ENCODE data around the gene EXOC6. TPM values are rescaled to one million over a fixed set of nuclear protein-coding genes. Genes with fewer than 3 reads are reported as not detected.

The EXOC6 gene
- total RNA-seq, 1 donor from 2014 or later, result 37.6 TPM

GRCh38 chr10:93063144-93063976 lies 215.0 kb downstream of the EXOC6 start:
- DNase-seq (ENCODE audit: extremely low read depth, low read depth, low spot score), result no peak

GRCh38 chr10:93063977-93064660 lies 215.8 kb downstream of the EXOC6 start:
- DNase-seq (ENCODE audit: extremely low read depth, low read depth, low spot score), result no peak

- no peak for DNase-seq (ENCODE audit: extremely low read depth, low read depth, low spot score)
These were observed 216.7 kb downstream of the EXOC6 start for GRCh38 chr10:93064874-93065660.

- DNase-seq (ENCODE audit: extremely low read depth, low read depth, low spot score), result no peak
These were observed 217.6 kb downstream of the EXOC6 start for GRCh38 chr10:93065675-93066543.

- DNase-seq (ENCODE audit: extremely low read depth, low read depth, low spot score), result no peak
These were observed 218.2 kb downstream of the EXOC6 start for GRCh38 chr10:93066544-93066913.

GRCh38 chr10:93067443-93068365 lies 219.4 kb downstream of the EXOC6 start:
- DNase-seq (ENCODE audit: extremely low read depth, low read depth, low spot score), result no peak

GRCh38 chr10:93068411-93069244 lies 220.3 kb downstream of the EXOC6 start:
- no peak for DNase-seq (ENCODE audit: extremely low read depth, low read depth, low spot score)

GRCh38 chr10:93069245-93069561 lies 220.9 kb downstream of the EXOC6 start:
- DNase-seq (ENCODE audit: extremely low read depth, low read depth, low spot score), result no peak

GRCh38 chr10:93070378-93071176 lies 222.3 kb downstream of the EXOC6 start:
- no peak for DNase-seq (ENCODE audit: extremely low read depth, low read depth, low spot score)

- DNase-seq (ENCODE audit: extremely low read depth, low read depth, low spot score), result no peak
These were observed 222.8 kb downstream of the EXOC6 start for GRCh38 chr10:93071177-93071472.

- no peak for DNase-seq (ENCODE audit: extremely low read depth, low read depth, low spot score)
These were observed 223.4 kb downstream of the EXOC6 start for GRCh38 chr10:93071674-93072224.

- no peak for DNase-seq (ENCODE audit: extremely low read depth, low read depth, low spot score)
These were observed 223.9 kb downstream of the EXOC6 start for GRCh38 chr10:93072225-93072712.

- DNase-seq (ENCODE audit: extremely low read depth, low read depth, low spot score), result no peak
These were observed 224.6 kb downstream of the EXOC6 start for GRCh38 chr10:93072713-93073538.

GRCh38 chr10:93073539-93074146 lies 225.3 kb downstream of the EXOC6 start, which contains the start of gene CYP26A1:
Gene CYP26A1 (plus strand): TSS chr10:93073893. CDS start chr10:93073935, 42 bp downstream.
- no peak for DNase-seq (ENCODE audit: extremely low read depth, low read depth, low spot score)

GRCh38 chr10:93074147-93074596 lies 225.9 kb downstream of the EXOC6 start:
- no peak for DNase-seq (ENCODE audit: extremely low read depth, low read depth, low spot score)
